ENCODE measurements around the gene PRPSAP1. TPM values are rescaled to one million over a fixed set of nuclear protein-coding genes. Genes with fewer than 3 reads are reported as not detected.

Gene PRPSAP1
- total and polyA plus RNA-seq, 2 of the 8 experiments (the other 6 are each of a cell fraction or from before 2014, with no cell fraction given) = 32.0 to 54.2 TPM

DNA sequence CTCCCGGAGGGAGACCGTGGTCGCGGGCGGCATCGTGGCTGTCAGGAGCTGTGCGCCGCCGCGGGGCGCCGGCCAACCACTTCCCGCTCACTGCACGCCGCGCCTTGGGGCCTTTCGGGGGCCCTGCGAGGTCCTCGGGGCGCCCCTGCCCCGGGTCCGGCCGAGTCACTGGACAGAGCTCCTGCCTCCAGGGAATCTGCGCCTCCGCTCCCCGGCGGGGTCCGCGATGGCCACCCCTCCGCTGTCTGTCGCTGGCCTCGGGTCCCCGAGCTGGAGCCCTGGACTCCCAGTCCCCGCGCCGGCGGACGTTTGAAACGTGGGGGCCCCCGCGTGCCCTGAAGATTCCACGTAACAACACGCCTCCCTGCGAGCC, 45.8 kb downstream of the PRPSAP1 start, which contains the start of gene QRICH2 (continued):
- TF ChIP-seq, protein P1, sequence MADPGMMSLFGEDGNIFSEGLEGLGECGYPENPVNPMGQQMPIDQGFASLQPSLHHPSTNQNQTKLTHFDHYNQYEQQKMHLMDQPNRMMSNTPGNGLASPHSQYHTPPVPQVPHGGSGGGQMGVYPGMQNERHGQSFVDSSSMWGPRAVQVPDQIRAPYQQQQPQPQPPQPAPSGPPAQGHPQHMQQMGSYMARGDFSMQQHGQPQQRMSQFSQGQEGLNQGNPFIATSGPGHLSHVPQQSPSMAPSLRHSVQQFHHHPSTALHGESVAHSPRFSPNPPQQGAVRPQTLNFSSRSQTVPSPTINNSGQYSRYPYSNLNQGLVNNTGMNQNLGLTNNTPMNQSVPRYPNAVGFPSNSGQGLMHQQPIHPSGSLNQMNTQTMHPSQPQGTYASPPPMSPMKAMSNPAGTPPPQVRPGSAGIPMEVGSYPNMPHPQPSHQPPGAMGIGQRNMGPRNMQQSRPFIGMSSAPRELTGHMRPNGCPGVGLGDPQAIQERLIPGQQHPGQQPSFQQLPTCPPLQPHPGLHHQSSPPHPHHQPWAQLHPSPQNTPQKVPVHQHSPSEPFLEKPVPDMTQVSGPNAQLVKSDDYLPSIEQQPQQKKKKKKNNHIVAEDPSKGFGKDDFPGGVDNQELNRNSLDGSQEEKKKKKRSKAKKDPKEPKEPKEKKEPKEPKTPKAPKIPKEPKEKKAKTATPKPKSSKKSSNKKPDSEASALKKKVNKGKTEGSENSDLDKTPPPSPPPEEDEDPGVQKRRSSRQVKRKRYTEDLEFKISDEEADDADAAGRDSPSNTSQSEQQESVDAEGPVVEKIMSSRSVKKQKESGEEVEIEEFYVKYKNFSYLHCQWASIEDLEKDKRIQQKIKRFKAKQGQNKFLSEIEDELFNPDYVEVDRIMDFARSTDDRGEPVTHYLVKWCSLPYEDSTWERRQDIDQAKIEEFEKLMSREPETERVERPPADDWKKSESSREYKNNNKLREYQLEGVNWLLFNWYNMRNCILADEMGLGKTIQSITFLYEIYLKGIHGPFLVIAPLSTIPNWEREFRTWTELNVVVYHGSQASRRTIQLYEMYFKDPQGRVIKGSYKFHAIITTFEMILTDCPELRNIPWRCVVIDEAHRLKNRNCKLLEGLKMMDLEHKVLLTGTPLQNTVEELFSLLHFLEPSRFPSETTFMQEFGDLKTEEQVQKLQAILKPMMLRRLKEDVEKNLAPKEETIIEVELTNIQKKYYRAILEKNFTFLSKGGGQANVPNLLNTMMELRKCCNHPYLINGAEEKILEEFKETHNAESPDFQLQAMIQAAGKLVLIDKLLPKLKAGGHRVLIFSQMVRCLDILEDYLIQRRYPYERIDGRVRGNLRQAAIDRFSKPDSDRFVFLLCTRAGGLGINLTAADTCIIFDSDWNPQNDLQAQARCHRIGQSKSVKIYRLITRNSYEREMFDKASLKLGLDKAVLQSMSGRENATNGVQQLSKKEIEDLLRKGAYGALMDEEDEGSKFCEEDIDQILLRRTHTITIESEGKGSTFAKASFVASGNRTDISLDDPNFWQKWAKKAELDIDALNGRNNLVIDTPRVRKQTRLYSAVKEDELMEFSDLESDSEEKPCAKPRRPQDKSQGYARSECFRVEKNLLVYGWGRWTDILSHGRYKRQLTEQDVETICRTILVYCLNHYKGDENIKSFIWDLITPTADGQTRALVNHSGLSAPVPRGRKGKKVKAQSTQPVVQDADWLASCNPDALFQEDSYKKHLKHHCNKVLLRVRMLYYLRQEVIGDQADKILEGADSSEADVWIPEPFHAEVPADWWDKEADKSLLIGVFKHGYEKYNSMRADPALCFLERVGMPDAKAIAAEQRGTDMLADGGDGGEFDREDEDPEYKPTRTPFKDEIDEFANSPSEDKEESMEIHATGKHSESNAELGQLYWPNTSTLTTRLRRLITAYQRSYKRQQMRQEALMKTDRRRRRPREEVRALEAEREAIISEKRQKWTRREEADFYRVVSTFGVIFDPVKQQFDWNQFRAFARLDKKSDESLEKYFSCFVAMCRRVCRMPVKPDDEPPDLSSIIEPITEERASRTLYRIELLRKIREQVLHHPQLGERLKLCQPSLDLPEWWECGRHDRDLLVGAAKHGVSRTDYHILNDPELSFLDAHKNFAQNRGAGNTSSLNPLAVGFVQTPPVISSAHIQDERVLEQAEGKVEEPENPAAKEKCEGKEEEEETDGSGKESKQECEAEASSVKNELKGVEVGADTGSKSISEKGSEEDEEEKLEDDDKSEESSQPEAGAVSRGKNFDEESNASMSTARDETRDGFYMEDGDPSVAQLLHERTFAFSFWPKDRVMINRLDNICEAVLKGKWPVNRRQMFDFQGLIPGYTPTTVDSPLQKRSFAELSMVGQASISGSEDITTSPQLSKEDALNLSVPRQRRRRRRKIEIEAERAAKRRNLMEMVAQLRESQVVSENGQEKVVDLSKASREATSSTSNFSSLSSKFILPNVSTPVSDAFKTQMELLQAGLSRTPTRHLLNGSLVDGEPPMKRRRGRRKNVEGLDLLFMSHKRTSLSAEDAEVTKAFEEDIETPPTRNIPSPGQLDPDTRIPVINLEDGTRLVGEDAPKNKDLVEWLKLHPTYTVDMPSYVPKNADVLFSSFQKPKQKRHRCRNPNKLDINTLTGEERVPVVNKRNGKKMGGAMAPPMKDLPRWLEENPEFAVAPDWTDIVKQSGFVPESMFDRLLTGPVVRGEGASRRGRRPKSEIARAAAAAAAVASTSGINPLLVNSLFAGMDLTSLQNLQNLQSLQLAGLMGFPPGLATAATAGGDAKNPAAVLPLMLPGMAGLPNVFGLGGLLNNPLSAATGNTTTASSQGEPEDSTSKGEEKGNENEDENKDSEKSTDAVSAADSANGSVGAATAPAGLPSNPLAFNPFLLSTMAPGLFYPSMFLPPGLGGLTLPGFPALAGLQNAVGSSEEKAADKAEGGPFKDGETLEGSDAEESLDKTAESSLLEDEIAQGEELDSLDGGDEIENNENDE (IDR thresholded peaks at IDR 0.05; ENCODE audit: insufficient replicate concordance, low read length) = no peak
- TF ChIP-seq EP300 (IDR thresholded peaks at IDR 0.05; ENCODE audit: borderline replicate concordance in 1 of 2, low read depth in 2 of 2, low read length in 2 of 2) (no peak), JUND (IDR thresholded peaks at IDR 0.05; ENCODE audit: low read length) (no peak), CBX5 (IDR thresholded peaks at IDR 0.05; ENCODE audit: low read depth, low read length) (no peak), RNF2 (IDR thresholded peaks at IDR 0.05; ENCODE audit: borderline replicate concordance, low read depth, low read length, missing control alignments, poor library complexity, severe bottlenecking) (no peak), BACH1 (IDR thresholded peaks at IDR 0.05; ENCODE audit: low read length) (no peak), BCL11A (IDR thresholded peaks at IDR 0.05; ENCODE audit: low read depth in 2 of 2, low read length in 2 of 2) (no peak), POU5F1 (IDR thresholded peaks at IDR 0.05; ENCODE audit: low read depth, low read length) (no peak), RBBP5 (IDR thresholded peaks at IDR 0.05; ENCODE audit: borderline replicate concordance, low read depth, low read length) (no peak), SRF (IDR thresholded peaks at IDR 0.05; ENCODE audit: low read depth, low read length) (no peak)
